ENCODE measurements around the gene KAT7.

KAT7 gene

DNA sequence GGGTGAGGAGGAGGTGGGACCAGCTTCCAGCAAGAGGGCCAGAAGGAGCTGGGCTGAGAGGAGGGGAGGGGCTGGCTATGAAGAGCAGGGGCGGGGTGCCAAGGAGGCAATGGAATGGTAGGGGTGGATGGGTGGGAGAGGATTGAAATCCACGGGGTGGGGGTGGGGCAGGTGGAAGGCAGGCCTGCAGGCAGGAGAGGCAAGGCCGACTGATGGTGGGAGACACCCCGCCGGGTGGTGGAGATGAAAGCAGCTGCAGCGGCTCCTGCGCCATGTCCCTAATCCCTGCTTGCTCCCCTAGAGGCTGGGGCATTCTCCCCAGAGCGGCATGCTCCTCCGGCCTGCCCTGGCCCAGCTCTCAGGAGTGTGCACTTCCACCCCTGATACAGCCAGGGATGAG is 87.2 kb downstream of the KAT7 start:
- TF ChIP-seq, protein P1, sequence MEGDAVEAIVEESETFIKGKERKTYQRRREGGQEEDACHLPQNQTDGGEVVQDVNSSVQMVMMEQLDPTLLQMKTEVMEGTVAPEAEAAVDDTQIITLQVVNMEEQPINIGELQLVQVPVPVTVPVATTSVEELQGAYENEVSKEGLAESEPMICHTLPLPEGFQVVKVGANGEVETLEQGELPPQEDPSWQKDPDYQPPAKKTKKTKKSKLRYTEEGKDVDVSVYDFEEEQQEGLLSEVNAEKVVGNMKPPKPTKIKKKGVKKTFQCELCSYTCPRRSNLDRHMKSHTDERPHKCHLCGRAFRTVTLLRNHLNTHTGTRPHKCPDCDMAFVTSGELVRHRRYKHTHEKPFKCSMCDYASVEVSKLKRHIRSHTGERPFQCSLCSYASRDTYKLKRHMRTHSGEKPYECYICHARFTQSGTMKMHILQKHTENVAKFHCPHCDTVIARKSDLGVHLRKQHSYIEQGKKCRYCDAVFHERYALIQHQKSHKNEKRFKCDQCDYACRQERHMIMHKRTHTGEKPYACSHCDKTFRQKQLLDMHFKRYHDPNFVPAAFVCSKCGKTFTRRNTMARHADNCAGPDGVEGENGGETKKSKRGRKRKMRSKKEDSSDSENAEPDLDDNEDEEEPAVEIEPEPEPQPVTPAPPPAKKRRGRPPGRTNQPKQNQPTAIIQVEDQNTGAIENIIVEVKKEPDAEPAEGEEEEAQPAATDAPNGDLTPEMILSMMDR (IDR thresholded peaks at IDR 0.05; ENCODE audit: low read depth, low read length, missing control alignments) = no peak
- no peak for DNase-seq (ENCODE audit: low read depth)

DNA sequence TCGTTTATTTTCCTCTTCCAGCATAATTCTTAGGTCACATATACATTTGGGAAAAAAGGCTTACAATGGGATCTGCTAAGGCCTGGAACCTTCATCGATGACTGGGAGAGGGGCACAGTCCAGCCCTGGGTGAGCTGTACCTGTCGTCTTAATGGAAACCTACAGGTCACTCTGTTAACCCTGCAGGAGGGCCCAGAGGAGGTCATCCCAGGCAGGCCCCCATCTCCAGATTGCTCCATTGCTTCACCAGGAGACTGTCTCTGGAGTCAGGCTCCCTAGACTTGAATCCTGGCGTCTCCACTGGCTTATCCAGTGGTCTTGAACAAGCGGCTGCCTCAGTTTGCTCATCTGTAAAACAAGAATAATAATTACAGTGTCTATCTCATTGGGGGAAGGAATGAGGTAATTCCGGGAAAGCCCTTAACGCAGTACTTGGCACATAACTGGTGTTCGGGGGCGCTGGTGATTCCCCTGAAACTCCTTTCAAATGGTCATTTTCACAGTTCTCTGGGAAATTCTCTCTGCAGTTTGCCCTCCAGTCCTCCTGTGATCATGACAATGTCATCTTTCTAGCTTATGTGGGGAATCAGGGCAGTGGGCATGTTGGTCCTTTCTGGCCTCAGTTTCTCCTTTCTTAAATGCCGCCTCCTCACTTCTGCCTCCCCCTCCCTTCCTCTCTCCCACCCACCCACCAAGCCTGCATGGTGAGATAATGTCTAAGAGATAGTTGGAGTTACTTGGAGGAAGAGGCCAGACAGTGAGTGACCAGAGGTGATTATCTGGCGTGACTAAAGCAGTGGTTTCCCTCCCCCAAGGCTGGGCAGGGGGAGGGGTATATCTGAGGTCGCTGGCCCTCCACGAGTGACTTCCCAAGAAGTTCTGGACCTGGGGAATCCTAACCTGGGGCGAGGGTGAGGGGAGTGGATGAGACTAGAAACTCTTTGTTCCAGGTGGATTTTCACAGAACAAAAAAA is 90.7 kb downstream of the KAT7 start:
- TF ChIP-seq, protein P1 (IDR thresholded peaks at IDR 0.05; ENCODE audit: low read depth, low read length, missing control alignments) = no peak
- no peak for DNase-seq (ENCODE audit: low read depth)
- H3K4me3 ChIP-seq (ENCODE audit: low read depth, low read length) = no peak overlapping the region

More for the DNA sequence above, 87.2 kb downstream of the KAT7 start:
- H3K4me3 ChIP-seq (ENCODE audit: low read depth, low read length) = no peak overlapping the region

DNA sequence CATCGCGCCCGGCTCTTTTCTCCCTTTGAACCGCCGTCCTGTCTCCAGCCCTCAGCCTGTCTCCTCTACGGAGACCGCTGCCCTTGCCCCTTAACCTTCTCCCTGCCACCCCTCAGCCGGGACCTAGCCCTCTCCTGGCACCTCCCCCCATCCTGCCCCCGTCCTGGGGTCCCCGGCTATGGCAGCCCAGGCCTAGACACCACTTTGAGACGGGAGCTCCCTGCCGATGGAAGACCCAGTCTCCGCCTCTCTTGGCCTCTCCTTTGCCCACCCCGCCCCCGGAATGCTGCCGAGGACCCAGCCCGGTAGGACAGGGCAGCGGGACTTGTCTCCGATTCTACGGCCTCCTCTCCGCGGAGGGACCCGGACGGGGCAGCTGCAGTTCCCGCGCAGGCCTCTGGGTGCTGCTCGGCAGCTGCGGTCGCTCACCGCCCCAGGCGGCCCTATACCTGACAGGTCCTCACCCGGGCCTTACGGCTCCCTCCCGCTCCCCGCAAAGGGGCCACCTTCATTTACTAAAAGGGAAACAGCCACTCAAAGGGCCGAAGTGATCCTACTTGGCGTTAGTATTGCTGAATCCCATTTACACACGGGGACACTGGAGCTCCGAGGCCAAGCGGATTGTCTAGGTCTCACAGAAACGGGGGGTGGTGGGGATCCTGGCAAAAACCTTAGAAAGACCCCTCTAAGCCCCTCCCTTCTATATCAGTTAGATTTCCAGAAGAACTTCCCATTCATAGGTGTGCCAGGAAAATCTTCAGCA is 92.0 kb downstream of the KAT7 start:
- DNase-seq (ENCODE audit: low read depth) = no peak
- no peak overlapping the region for H3K4me3 ChIP-seq (ENCODE audit: low read depth, low read length)
- TF ChIP-seq, protein P1 (IDR thresholded peaks at IDR 0.05; ENCODE audit: low read depth, low read length, missing control alignments) = peak; percentile 100

DNA sequence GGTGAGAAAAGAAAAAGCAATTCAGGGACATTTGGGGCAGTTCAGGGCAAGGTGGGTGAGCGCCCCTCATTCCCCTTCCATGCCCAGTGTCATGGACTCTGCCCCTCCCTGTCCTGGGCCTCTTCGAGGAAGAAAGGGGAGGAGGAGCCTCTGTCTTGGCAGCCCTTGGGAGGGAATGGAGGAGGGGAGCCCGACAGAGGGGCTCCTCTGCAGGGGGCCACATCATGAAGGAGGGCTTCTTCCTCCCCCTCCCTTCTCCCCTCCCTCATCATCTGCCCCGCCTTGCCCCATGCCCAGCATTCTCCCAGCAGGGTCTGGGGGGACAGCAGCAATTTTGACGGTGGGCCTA is 92.5 kb downstream of the KAT7 start:
- TF ChIP-seq, protein P1 (IDR thresholded peaks at IDR 0.05; ENCODE audit: low read depth, low read length, missing control alignments) = no peak
- no peak overlapping the region for H3K4me3 ChIP-seq (ENCODE audit: low read depth, low read length)
- no peak for DNase-seq (ENCODE audit: low read depth)

DNA sequence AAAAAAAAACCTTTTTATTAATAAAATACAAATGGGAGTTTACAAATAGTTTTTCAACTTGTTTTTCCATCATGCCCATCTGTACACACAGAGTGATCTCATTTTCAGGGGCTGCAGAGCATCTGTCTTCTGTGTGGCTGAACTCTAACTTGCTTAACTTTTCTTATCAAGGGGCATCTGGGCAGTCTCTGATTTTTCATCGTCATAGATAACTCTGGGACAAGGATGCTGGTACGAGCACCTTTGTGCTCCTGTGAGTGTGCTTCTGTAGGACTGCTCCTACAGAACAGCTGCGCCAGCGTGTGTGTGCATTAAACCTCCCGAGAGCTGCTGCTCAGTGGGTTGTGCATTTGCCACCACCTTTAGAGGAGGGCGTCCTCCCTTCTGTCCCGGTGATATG is 94.0 kb downstream of the KAT7 start:
- TF ChIP-seq, protein P1 (IDR thresholded peaks at IDR 0.05; ENCODE audit: low read depth, low read length, missing control alignments) = no peak
- DNase-seq (ENCODE audit: low read depth) = no peak

More for the DNA sequence above, 94.0 kb downstream of the KAT7 start:
- H3K4me3 ChIP-seq (ENCODE audit: low read depth, low read length) = no peak overlapping the region
